Peyer's patch (tissue), 4 donors: Measurements from ENCODE around the gene PLN. TPM values are rescaled to one million over a fixed set of nuclear protein-coding genes. Genes with fewer than 3 reads are reported as not detected.

ENCODE experiments used
- DNase-seq, 3 donors: peaks; one replicate each; pipeline ENCODE4 v3.0.0-alpha.2; 2017 to 2019
- H3K27ac ChIP-seq, 4 donors: fragments of 200-600 bp; sonication (generic); one replicate each; pipeline ENCODE4 v1.5.1; 2016 to 2019
- H3K27me3 ChIP-seq, 2 donors: fragments of 200-600 bp; sonication (generic); one replicate each; pipeline ENCODE4 v1.5.1; 2019
- H3K36me3 ChIP-seq, 3 donors: fragments of 200-600 bp; sonication (generic); one replicate each; pipeline ENCODE4 v1.5.1; 2016 to 2019
- H3K4me1 ChIP-seq, 4 donors: fragments of 200-600 bp; sonication (generic); one replicate each; pipeline ENCODE4 v1.5.1; 2016 to 2019
- H3K4me3 ChIP-seq, 4 donors: fragments of 200-600 bp; sonication (generic); 1 replicate in 3 of 4; 2 replicates in 1 of 4; pipeline ENCODE4 v1.5.1; 2016 to 2019; ENCODE audit warnings: mild to moderate bottlenecking in 1 of 4
- H3K9me3 ChIP-seq, 4 donors: fragments of 200-600 bp; sonication (generic); one replicate each; pipeline ENCODE4 v1.5.1; 2016 to 2019; ENCODE audit warnings: mild to moderate bottlenecking in 1 of 4
- POLR2A ChIP-seq, 2 donors: fragments of 450-650 bp; IDR thresholded peaks; one replicate each; pipeline ENCODE4 v1.5.1; 2017; ENCODE audit warnings: antibody characterized with exemption in 2 of 2, mild to moderate bottlenecking in 2 of 2, moderate library complexity in 2 of 2
- total RNA-seq, 4 donors: library from RNA; depleted of rRNA; stranded (reverse); fragments of >200 nt; gene quantifications; one replicate each; pipeline ENCODE4 v1.1.0, GENCODE V29; 2016
- TF ChIP-seq, protein P1 (sequence below), 6 experiments: fragments of 450-650 bp in 4 of 6; fragments of 200-600 bp in 2 of 6; sonication (generic) in 1 of 6; IDR thresholded peaks; one replicate each; pipeline ENCODE4 v1.5.1; 2017 to 2019; ENCODE audit warnings: antibody characterized with exemption in 6 of 6, mild to moderate bottlenecking in 3 of 6, moderate library complexity in 1 of 6

PLN gene
- total RNA-seq, 4 donors from 2014 or later = 6.1 to 28.9 (median 12.2) TPM

DNA sequence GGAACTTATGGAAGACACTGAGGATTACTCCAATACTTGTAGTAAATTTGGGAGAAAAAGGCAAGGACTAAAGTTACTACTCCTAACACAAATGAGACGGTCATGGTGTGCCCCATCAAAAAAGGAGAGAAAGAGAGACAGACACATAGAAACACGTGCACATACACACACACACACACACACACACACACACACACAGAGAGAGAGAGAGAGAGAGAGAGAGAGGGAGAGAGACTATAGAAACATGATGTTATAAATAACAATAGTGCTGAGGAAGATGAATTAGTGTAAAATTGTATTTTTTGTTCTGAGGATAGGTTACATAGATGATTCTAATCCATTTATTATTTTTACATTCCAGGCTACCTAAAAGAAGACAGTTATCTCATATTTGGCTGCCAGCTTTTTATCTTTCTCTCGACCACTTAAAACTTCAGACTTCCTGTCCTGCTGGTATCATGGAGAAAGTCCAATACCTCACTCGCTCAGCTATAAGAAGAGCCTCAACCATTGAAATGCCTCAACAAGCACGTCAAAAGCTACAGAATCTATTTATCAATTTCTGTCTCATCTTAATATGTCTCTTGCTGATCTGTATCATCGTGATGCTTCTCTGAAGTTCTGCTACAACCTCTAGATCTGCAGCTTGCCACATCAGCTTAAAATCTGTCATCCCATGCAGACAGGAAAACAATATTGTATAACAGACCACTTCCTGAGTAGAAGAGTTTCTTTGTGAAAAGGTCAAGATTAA lies 10.5 kb downstream of the PLN start:
- Histone ChIP-seq H3K36me3 (no peaks in the 10 kb centered on the region), H3K27ac (peak overlapping the region; percentile 17 to 48 (median 37)), H3K4me3 (no peak overlapping the region)

DNA sequence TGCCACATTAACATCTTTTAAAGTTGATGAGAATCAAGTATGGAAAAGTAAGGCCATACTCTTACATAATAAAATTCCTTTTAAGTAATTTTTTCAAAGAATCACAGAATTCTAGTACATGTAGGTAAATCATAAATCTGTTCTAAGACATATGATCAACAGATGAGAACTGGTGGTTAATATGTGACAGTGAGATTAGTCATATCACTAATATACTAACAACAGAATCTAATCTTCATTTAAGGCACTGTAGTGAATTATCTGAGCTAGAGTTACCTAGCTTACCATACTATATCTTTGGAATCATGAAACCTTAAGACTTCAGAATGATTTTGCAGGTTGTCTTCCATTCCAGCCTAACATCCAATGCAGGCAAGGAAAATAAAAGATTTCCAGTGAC lies 11.6 kb downstream of the PLN start:
- no peak for TF ChIP-seq POLR2A (IDR thresholded peaks at IDR 0.05)
- TF ChIP-seq, protein P1, sequence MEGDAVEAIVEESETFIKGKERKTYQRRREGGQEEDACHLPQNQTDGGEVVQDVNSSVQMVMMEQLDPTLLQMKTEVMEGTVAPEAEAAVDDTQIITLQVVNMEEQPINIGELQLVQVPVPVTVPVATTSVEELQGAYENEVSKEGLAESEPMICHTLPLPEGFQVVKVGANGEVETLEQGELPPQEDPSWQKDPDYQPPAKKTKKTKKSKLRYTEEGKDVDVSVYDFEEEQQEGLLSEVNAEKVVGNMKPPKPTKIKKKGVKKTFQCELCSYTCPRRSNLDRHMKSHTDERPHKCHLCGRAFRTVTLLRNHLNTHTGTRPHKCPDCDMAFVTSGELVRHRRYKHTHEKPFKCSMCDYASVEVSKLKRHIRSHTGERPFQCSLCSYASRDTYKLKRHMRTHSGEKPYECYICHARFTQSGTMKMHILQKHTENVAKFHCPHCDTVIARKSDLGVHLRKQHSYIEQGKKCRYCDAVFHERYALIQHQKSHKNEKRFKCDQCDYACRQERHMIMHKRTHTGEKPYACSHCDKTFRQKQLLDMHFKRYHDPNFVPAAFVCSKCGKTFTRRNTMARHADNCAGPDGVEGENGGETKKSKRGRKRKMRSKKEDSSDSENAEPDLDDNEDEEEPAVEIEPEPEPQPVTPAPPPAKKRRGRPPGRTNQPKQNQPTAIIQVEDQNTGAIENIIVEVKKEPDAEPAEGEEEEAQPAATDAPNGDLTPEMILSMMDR (IDR thresholded peaks at IDR 0.05) = no peak
- DNase-seq = no peak
- Histone ChIP-seq H3K9me3 (no peaks in the 10 kb centered on the region), H3K4me1 (no peaks in the 10 kb centered on the region), H3K27me3 (no peaks in the 10 kb centered on the region), H3K36me3 (no peaks in the 10 kb centered on the region), H3K4me3 (no peak overlapping the region), H3K27ac (peak overlapping the region in 1 of 4 donors; percentile 17)

More for the DNA sequence above, 10.5 kb downstream of the PLN start:
- Histone ChIP-seq H3K4me1 (no peaks in the 10 kb centered on the region), H3K27me3 (no peaks in the 10 kb centered on the region), H3K9me3 (no peaks in the 10 kb centered on the region)
- DNase-seq = no peak
- TF ChIP-seq POLR2A (IDR thresholded peaks at IDR 0.05) = no peak
- TF ChIP-seq, protein P1 (IDR thresholded peaks at IDR 0.05) = peak in 1 of 6 experiments; percentile 6

- no peak for DNase-seq
- Histone ChIP-seq H3K27me3 (no peaks in the 10 kb centered on the region), H3K9me3 (no peaks in the 10 kb centered on the region), H3K4me1 (no peaks in the 10 kb centered on the region), H3K27ac (no peak overlapping the region), H3K36me3 (no peaks in the 10 kb centered on the region), H3K4me3 (no peak overlapping the region)
- TF ChIP-seq, protein P1 (IDR thresholded peaks at IDR 0.05) = no peak
- TF ChIP-seq POLR2A (IDR thresholded peaks at IDR 0.05) = no peak
Measured at GRCh38 chr6:118562248-118562647, 14.2 kb downstream of the PLN start.

DNA sequence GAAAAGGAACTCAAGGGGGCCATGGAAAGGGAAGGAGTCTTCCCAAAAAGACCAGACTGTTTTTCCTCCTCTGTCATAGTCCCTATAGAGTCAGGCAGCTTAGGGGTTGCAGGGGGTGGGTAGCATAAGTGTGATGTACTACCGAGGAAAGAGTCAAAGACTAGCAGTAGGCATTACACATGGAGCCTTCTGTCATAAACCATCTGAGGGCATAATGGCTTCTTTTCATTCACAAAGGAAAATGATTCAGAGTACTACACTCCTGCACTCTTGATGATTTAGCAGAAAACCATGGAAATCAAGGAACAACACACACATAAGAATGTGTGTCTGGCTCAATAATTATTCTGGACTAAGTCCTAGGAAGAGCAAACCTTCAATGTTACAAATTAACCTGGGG lies 14.9 kb downstream of the PLN start:
- Histone ChIP-seq H3K9me3 (no peaks in the 10 kb centered on the region), H3K27me3 (no peaks in the 10 kb centered on the region), H3K36me3 (no peaks in the 10 kb centered on the region), H3K4me1 (no peaks in the 10 kb centered on the region), H3K4me3 (no peak overlapping the region), H3K27ac (no peak overlapping the region)
- TF ChIP-seq, protein P1 (IDR thresholded peaks at IDR 0.05) = no peak
- TF ChIP-seq POLR2A (IDR thresholded peaks at IDR 0.05) = no peak
- DNase-seq = no peak

DNA sequence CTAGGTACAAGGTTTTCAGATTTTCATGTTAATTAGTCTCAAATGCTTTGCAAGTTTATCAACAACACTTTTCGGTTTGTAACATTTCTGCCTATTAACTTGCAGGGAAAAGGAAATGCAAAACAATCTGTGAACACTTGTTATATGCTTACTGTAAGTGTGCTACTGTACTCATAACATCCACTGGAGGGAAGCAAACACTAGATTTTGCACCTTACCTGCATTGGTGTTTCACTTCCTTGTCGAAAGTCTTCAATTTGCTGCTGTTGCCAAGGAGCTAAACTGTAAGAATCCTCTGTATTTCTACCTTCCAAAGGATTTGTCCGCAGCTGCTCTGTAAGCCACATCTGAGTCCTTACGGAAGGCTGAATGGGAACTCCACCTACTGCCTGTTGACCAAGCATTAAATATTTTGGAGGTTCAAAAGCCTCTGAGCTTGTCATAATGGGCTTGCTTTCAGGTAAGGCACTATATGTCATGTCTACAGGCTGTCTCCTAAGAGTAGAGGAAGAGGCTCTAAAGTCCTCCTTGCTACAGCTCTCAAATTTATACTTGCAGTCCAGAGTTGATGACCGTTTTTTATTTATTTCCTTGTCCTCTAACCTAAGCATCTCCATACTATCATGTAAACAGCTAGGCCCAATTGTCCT lies 17.3 kb downstream of the PLN start:
- Histone ChIP-seq H3K4me1 (no peaks in the 10 kb centered on the region), H3K27ac (no peak overlapping the region), H3K27me3 (no peaks in the 10 kb centered on the region), H3K4me3 (no peak overlapping the region), H3K36me3 (no peaks in the 10 kb centered on the region), H3K9me3 (no peaks in the 10 kb centered on the region)
- TF ChIP-seq POLR2A (IDR thresholded peaks at IDR 0.05) = no peak
- TF ChIP-seq, protein P1 (IDR thresholded peaks at IDR 0.05) = peak; percentile 13 to 70 (median 60)
- DNase-seq = no peak
